Endothelial cell of umbilical vein (primary cell): ENCODE results near the gene GSK3A.

Source experiments
- GATA2 ChIP-seq: IDR thresholded peaks from 2 replicates; pipeline ENCODE4 v1.7.0; 2011; ENCODE audit warnings: low read depth, mild to moderate bottlenecking, moderate library complexity, mixed read lengths, low read length; ENCODE audit not compliant: insufficient read length, insufficient read depth
- JUN ChIP-seq: IDR thresholded peaks from 2 replicates; pipeline ENCODE4 v1.6.1; 2011; ENCODE audit warnings: borderline replicate concordance, low read depth; ENCODE audit not compliant: insufficient read length, insufficient read depth

DNA sequence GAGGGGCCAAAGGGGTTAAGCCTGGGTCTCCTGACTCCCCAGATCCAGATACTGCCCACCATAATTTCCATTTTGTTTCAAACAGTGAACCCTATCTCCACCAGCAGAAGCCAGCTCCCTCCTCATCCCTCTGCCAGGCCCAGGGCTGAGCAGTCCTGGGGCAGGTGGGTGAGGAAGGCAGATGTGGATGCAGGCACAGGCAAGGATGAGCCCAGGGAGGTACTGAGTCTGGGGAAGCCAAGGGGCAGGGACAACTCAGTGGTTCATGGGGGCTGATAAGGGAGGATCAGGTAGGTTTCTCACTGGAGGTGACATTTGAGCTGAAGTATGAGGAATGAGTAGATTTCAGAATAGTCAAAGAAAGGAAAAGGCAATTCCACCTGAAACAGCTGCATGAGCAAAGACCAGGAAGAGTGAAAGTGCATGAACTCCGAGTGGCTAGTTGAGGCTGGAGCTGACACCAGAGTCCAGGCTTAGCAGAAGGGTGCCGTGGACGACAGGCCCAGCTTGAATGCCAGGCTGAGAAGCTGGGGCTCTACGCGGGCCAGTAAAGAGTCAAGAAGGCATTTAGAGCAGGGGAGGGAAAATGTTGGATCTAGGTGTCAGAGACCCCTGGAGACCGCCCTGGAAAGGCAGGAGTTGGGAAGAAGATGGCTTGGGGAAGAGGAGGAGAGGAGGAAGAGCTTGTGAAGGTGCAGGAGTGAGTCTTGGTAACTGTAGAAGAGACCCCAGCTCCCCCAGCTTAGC lies 36.9 kb upstream of the GSK3A start:
- TF ChIP-seq GATA2 = no peak
- TF ChIP-seq JUN = no peak
